Esophagus squamous epithelium (tissue), 5 donors: ENCODE measurements around the gene DOCK2. TPM values are rescaled to one million over a fixed set of nuclear protein-coding genes. Genes with fewer than 3 reads are reported as not detected.

Source experiments
- DNase-seq: peaks from one replicate; lab custom pipeline; 2025; lab: John Stamatoyannopoulos, UW
- H3K27ac ChIP-seq, 4 donors: fragments of 200-600 bp; sonication (generic); one replicate each; pipeline ENCODE4 v1.5.1; 2016 to 2019; ENCODE audit warnings: mild to moderate bottlenecking in 1 of 4
- H3K27me3 ChIP-seq, 4 donors: fragments of 200-600 bp; sonication (generic); 1 replicate in 3 of 4; 2 replicates in 1 of 4; pipeline versions ENCODE4 v1.5.1 to v1.6.0; 2017 to 2021; ENCODE audit warnings: antibody characterized with exemption in 1 of 4
- H3K36me3 ChIP-seq, 3 donors: fragments of 200-600 bp; sonication (generic); one replicate each; pipeline ENCODE4 v1.5.1; 2016 to 2019
- H3K4me1 ChIP-seq, 3 donors: fragments of 200-600 bp; sonication (generic); one replicate each; pipeline ENCODE4 v1.5.1; 2017 to 2019
- H3K4me3 ChIP-seq, 4 donors: fragments of 200-600 bp; sonication (generic); 1 replicate in 3 of 4; 2 replicates in 1 of 4; pipeline ENCODE4 v1.5.1; 2016 to 2019; ENCODE audit warnings: mild to moderate bottlenecking in 2 of 4, moderate library complexity in 1 of 4
- H3K9me3 ChIP-seq, 3 donors: fragments of 200-600 bp; sonication (generic); one replicate each; pipeline ENCODE4 v1.5.1; 2016 to 2019
- POLR2A ChIP-seq, 4 donors: fragments of 450-650 bp; IDR thresholded peaks; one replicate each; pipeline ENCODE4 v1.6.1; 2017; ENCODE audit warnings: antibody characterized with exemption in 4 of 4, mild to moderate bottlenecking in 4 of 4, moderate library complexity in 3 of 4
- WGBS, 2 donors: methylation state at CpG; one replicate each; pipeline ENCODE4 v1.1.5; 2018; 5-methylcytosine and 5-hydroxymethylcytosine counted together
- intact Hi-C: fragments of 100-400 bp; cut with DNase I; formaldehyde crosslinking; loops from one replicate; pipeline ENCODE4 v1.15.0; 2022
- total RNA-seq, 4 donors: library from RNA; depleted of rRNA; stranded (reverse); fragments of >200 nt; gene quantifications; one replicate each; pipeline ENCODE4 v1.1.0, GENCODE V29; 2016
- TF ChIP-seq, protein P1 (sequence below), 6 experiments: fragments of 450-650 bp in 4 of 6; fragments of 200-600 bp in 2 of 6; sonication (generic) in 2 of 6; IDR thresholded peaks; one replicate each; pipeline ENCODE4 v1.5.1; 2016 to 2019; ENCODE audit warnings: antibody characterized with exemption in 6 of 6, mild to moderate bottlenecking in 4 of 6, moderate library complexity in 4 of 6
- donor health status: DM: yes; HTN: yes; CAD: no.

Gene DOCK2
- total RNA-seq, 4 donors from 2014 or later: 4.1 to 14.5 (median 10.0) TPM

- Histone ChIP-seq H3K4me1 (no peaks in the 10 kb centered on the region), H3K27ac (no peak overlapping the region), H3K4me3 (no peak overlapping the region), H3K36me3 (no peaks in the 10 kb centered on the region), H3K27me3 (no peaks in the 10 kb centered on the region), H3K9me3 (peaks cover 0 to 22% (median 7%) of the 10 kb centered on the region in 3 donors)
- intact Hi-C loops: no loop called here
- TF ChIP-seq, protein P1, sequence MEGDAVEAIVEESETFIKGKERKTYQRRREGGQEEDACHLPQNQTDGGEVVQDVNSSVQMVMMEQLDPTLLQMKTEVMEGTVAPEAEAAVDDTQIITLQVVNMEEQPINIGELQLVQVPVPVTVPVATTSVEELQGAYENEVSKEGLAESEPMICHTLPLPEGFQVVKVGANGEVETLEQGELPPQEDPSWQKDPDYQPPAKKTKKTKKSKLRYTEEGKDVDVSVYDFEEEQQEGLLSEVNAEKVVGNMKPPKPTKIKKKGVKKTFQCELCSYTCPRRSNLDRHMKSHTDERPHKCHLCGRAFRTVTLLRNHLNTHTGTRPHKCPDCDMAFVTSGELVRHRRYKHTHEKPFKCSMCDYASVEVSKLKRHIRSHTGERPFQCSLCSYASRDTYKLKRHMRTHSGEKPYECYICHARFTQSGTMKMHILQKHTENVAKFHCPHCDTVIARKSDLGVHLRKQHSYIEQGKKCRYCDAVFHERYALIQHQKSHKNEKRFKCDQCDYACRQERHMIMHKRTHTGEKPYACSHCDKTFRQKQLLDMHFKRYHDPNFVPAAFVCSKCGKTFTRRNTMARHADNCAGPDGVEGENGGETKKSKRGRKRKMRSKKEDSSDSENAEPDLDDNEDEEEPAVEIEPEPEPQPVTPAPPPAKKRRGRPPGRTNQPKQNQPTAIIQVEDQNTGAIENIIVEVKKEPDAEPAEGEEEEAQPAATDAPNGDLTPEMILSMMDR (IDR thresholded peaks at IDR 0.05): no peak
- TF ChIP-seq POLR2A (IDR thresholded peaks at IDR 0.05): no peak
- WGBS, 2 donors: 63 to 67% methylated on average over 1 of the region's 1 CpG
- no peak for DNase-seq
Observed at GRCh38 chr5:169847519-169847918, 210.4 kb downstream of the DOCK2 start.

- intact Hi-C loops: no loop called here
- H3K27ac ChIP-seq: no peak overlapping the region
- 53 to 71% methylated on average over 3 of the region's 3 CpGs for WGBS, 2 donors
- H3K36me3 ChIP-seq: no peaks in the 10 kb centered on the region
- H3K4me3 ChIP-seq: no peak overlapping the region
- no peaks in the 10 kb centered on the region for H3K4me1 ChIP-seq
- TF ChIP-seq, protein P1 (IDR thresholded peaks at IDR 0.05): no peak
- no peak for TF ChIP-seq POLR2A (IDR thresholded peaks at IDR 0.05)
- DNase-seq: no peak
- peaks cover 0 to 27% (median 7%) of the 10 kb centered on the region in 3 donors for H3K9me3 ChIP-seq
- H3K27me3 ChIP-seq: no peaks in the 10 kb centered on the region
Observed at GRCh38 chr5:169848271-169848670, 211.2 kb downstream of the DOCK2 start.

DNA sequence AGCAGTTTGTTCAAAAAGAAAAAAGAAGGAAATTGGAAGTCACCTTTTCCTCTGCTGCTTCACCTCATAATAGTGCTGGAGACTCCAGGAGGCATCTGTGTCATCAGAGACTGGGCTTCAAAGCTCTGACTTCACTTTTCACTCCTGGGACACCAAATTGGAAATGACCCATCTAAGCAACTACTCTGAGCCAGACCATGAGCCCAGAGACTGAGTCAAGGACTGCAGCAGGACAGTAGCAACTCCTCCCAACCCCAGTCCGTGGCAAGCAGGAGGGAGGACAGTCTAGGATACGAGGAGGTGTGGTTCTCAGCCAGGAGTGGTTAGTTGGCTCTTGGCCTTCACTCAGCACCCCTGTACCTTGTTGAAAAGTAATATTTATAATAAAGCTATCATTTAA lies 211.7 kb downstream of the DOCK2 start:
- no peak overlapping the region for H3K27ac ChIP-seq
- intact Hi-C loops: no loop called here
- H3K36me3 ChIP-seq: no peaks in the 10 kb centered on the region
- TF ChIP-seq, protein P1 (IDR thresholded peaks at IDR 0.05): no peak
- no peak for TF ChIP-seq POLR2A (IDR thresholded peaks at IDR 0.05)
- DNase-seq: no peak
- H3K27me3 ChIP-seq: no peaks in the 10 kb centered on the region
- no peak overlapping the region for H3K4me3 ChIP-seq
- WGBS, 2 donors: 54 to 80% methylated on average over 2 of the region's 2 CpGs
- no peaks in the 10 kb centered on the region for H3K4me1 ChIP-seq
- H3K9me3 ChIP-seq: peaks cover 0 to 27% (median 7%) of the 10 kb centered on the region in 3 donors

GRCh38 chr5:169850409-169850808 lies 213.3 kb downstream of the DOCK2 start:
- no peak for DNase-seq
- no peak overlapping the region for H3K27ac ChIP-seq
- TF ChIP-seq, protein P1 (IDR thresholded peaks at IDR 0.05): no peak
- TF ChIP-seq POLR2A (IDR thresholded peaks at IDR 0.05): no peak
- H3K36me3 ChIP-seq: no peaks in the 10 kb centered on the region
- H3K4me3 ChIP-seq: no peak overlapping the region
- no peaks in the 10 kb centered on the region for H3K27me3 ChIP-seq
- no peaks in the 10 kb centered on the region for H3K4me1 ChIP-seq
- intact Hi-C loops: no loop called here
- H3K9me3 ChIP-seq: peaks cover 0 to 27% (median 7%) of the 10 kb centered on the region in 3 donors
- 96% methylated on average over 2 of the region's 2 CpGs for WGBS, 2 donors

DNA sequence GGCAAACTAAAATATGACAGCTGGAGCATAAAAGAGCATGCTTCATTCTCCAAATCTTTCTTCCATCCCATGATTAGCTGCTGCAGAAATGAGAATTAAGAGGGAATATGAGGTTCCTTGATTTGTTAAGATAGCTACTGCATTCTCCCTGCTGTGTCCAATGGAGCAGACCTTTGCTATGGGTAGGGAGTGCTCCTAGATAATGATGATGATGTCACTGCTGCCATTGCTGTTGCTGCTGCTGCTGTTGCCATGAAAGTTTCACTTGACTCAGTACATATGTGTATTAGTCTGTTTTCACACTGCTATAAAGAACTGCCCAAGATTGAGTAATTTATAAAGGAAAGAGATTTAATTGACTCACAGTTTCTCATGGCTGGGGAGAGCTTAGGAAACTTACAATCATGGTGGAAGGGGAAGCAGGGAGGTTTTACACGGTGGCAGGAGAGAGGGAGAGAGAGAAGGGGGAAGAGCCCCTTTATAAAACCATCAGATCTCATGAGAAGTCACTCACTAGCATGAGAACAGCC lies 214.3 kb downstream of the DOCK2 start:
- Histone ChIP-seq H3K4me1 (no peaks in the 10 kb centered on the region), H3K36me3 (no peaks in the 10 kb centered on the region), H3K27me3 (no peaks in the 10 kb centered on the region), H3K4me3 (no peak overlapping the region), H3K27ac (no peak overlapping the region), H3K9me3 (peaks cover 0 to 27% (median 7%) of the 10 kb centered on the region in 3 donors)
- WGBS, 2 donors: 60 to 67% methylated on average over 1 of the region's 1 CpG
- no peak for DNase-seq
- no peak for TF ChIP-seq POLR2A (IDR thresholded peaks at IDR 0.05)
- TF ChIP-seq, protein P1 (IDR thresholded peaks at IDR 0.05): no peak
- intact Hi-C loops: no loop called here
